Measurements from ENCODE around the gene AGXT. TPM values are rescaled to one million over a fixed set of nuclear protein-coding genes. Genes with fewer than 3 reads are reported as not detected.

Gene AGXT
- not detected in 2 replicates for total RNA-seq

GRCh38 chr2:240868286-240869108 is at the start of gene AGXT:
Gene AGXT (plus strand): TSS chr2:240868824. CDS start chr2:240868866, 42 bp downstream.

GRCh38 chr2:240819858-240820606 is 48.6 kb upstream of the AGXT start, which contains the start of gene KIF1A:
Gene KIF1A (minus strand): TSS chr2:240820219. CDS start chr2:240797752, 22,467 bp downstream.

GRCh38 chr2:240895656-240896388 is 27.2 kb downstream of the AGXT start, which contains the start of gene MAB21L4:
Gene MAB21L4 (minus strand): TSS chr2:240896156. CDS start chr2:240895997, 159 bp downstream.

GRCh38 chr2:240906141-240906910 is 37.7 kb downstream of the AGXT start, which contains the start of gene CROCC2:
Gene CROCC2 (plus strand): TSS chr2:240906336. CDS start chr2:240906514, 178 bp downstream.

Other genes with a start within 250 kb of the AGXT start
- gene GPR35, start 243.3 kb upstream of the AGXT start, total RNA-seq, result 0.17 TPM in 1 of 2 replicates, not detected in the other
- gene AQP12B, start 185.9 kb upstream of the AGXT start, total RNA-seq, result not detected in 2 replicates
- gene AQP12A, start 177.0 kb upstream of the AGXT start, total RNA-seq, result not detected in 2 replicates
- under 0.01 TPM in 1 of 2 replicates, not detected in the other for gene KIF1A, start 48.6 kb upstream of the AGXT start, total RNA-seq
- not detected in 2 replicates for gene MAB21L4, start 27.3 kb downstream of the AGXT start, total RNA-seq
- gene CROCC2, start 37.5 kb downstream of the AGXT start, total RNA-seq, result not detected in 2 replicates
- 17.9 and 27.4 TPM in 2 replicates for gene SNED1, start 129.8 kb downstream of the AGXT start, total RNA-seq
- 32.1 and 82.8 TPM in 2 replicates for gene MTERF4, start 233.5 kb downstream of the AGXT start, total RNA-seq